Measurements from ENCODE around the gene THAP2.

- TF ChIP-seq POLR2A (IDR thresholded peaks at IDR 0.05; ENCODE audit: low read depth, low read length): no peak
- no peak for TF ChIP-seq EZH2 (IDR thresholded peaks at IDR 0.05; ENCODE audit: borderline replicate concordance, low read depth, low read length, severe bottlenecking)
- no peak for TF ChIP-seq CTCF (IDR thresholded peaks at IDR 0.05; ENCODE audit: extremely low read depth in 1 of 2, insufficient read depth in 1 of 2, low read depth in 1 of 2, low read length in 2 of 2)
- no peak for TF ChIP-seq MYC (IDR thresholded peaks at IDR 0.05; ENCODE audit: low read depth, low read length)
- no peak for TF ChIP-seq POLR2AphosphoS5 (IDR thresholded peaks at IDR 0.05; ENCODE audit: insufficient read depth, low read depth, low read length)
- TF ChIP-seq MAX (IDR thresholded peaks at IDR 0.05; ENCODE audit: insufficient read depth, insufficient read length): no peak
These were observed 39.1 kb downstream of the THAP2 start for GRCh38 chr12:71703206-71703605.

Measured in endothelial cell of umbilical vein (primary cell).